GM12878 (cell line): ENCODE data around the gene EIF6.

ENCODE experiments used
- EZH2 ChIP-seq: IDR thresholded peaks from 2 replicates; pipeline ENCODE4 v1.6.1; 2012; ENCODE audit warnings: low read depth, mild to moderate bottlenecking, control low read depth, inconsistent platforms, low read length, borderline replicate concordance; ENCODE audit not compliant: control insufficient read depth
- HDAC2 ChIP-seq: fragments of 200-600 bp; sonication (generic); IDR thresholded peaks from 2 replicates; pipeline ENCODE4 v1.6.1; 2017
- NRF1 ChIP-seq: conservative IDR thresholded peaks from 2 replicates; pipeline ENCODE4 v1.6.1; 2011; ENCODE audit warnings: mild to moderate bottlenecking, low read depth, low read length, improper control_type of control experiment
- PAX8 ChIP-seq: fragments of 450-650 bp; IDR thresholded peaks from 2 replicates; pipeline ENCODE4 v1.6.1; 2017; ENCODE audit warnings: mild to moderate bottlenecking, moderate library complexity
- PML ChIP-seq: IDR thresholded peaks from 2 replicates; pipeline ENCODE4 v1.6.1; 2012; ENCODE audit warnings: low read length, inconsistent platforms
- POLR2AphosphoS5 ChIP-seq: IDR thresholded peaks from 2 replicates; pipeline ENCODE4 v1.6.1; 2011; ENCODE audit warnings: mild to moderate bottlenecking, low read length, inconsistent platforms
- RAD21 ChIP-seq: IDR thresholded peaks from 2 replicates; pipeline ENCODE4 v1.6.1; 2011; ENCODE audit warnings: mild to moderate bottlenecking, low read depth, low read length, moderate library complexity; ENCODE audit not compliant: insufficient read depth
- REST ChIP-seq: IDR thresholded peaks from 2 replicates; pipeline ENCODE4 v1.6.1; 2012; ENCODE audit warnings: mild to moderate bottlenecking, low read depth, low read length
- SP1 ChIP-seq: IDR thresholded peaks from one replicate; pipeline ENCODE4 v1.6.1; 2011; ENCODE audit warnings: low read depth, low read length
- SUZ12 ChIP-seq: fragments of 200-600 bp; sonication (generic); IDR thresholded peaks from one replicate; pipeline ENCODE4 v1.6.1; 2018; ENCODE audit warnings: antibody characterized with exemption, mild to moderate bottlenecking; ENCODE audit not compliant: unreplicated experiment
- TARDBP ChIP-seq: IDR thresholded peaks from 2 replicates; pipeline ENCODE4 v1.6.1; 2016; ENCODE audit warnings: borderline replicate concordance
- TF ChIP-seq, protein P1 (sequence below), 3 experiments: IDR thresholded peaks in 2 of 3; conservative IDR thresholded peaks in 1 of 3; 2 replicates each; pipeline ENCODE4 v1.5.1; 2011; ENCODE audit warnings: low read depth in 3 of 3, low read length in 3 of 3, mild to moderate bottlenecking in 3 of 3, control low read depth in 2 of 3, moderate library complexity in 2 of 3, inconsistent platforms in 1 of 3, mixed read lengths in 1 of 3; ENCODE audit not compliant: control insufficient read depth in 2 of 3, insufficient read depth in 1 of 3; ENCODE audit errors: extremely low read depth in 1 of 3

- no peak for TF ChIP-seq NRF1
- no peak for TF ChIP-seq TARDBP
- no peak for TF ChIP-seq SUZ12
- no peak for TF ChIP-seq PML
- no peak for TF ChIP-seq POLR2AphosphoS5
- no peak for TF ChIP-seq PAX8
- TF ChIP-seq SP1, result no peak
- TF ChIP-seq, protein P1, sequence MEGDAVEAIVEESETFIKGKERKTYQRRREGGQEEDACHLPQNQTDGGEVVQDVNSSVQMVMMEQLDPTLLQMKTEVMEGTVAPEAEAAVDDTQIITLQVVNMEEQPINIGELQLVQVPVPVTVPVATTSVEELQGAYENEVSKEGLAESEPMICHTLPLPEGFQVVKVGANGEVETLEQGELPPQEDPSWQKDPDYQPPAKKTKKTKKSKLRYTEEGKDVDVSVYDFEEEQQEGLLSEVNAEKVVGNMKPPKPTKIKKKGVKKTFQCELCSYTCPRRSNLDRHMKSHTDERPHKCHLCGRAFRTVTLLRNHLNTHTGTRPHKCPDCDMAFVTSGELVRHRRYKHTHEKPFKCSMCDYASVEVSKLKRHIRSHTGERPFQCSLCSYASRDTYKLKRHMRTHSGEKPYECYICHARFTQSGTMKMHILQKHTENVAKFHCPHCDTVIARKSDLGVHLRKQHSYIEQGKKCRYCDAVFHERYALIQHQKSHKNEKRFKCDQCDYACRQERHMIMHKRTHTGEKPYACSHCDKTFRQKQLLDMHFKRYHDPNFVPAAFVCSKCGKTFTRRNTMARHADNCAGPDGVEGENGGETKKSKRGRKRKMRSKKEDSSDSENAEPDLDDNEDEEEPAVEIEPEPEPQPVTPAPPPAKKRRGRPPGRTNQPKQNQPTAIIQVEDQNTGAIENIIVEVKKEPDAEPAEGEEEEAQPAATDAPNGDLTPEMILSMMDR (IDR thresholded peaks at IDR 0.05 in 2 of 3, conservative IDR thresholded peaks at IDR 0.05 in 1 of 3; ENCODE audit: control insufficient read depth in 2 of 3, extremely low read depth in 1 of 3, insufficient read depth in 1 of 3, low read depth in 3 of 3, low read length in 3 of 3), result no peak
- TF ChIP-seq HDAC2, result no peak
- TF ChIP-seq REST, result no peak
- TF ChIP-seq RAD21, result no peak
- no peak for TF ChIP-seq EZH2
Observed at GRCh38 chr20:35271904-35272303, 12.7 kb downstream of the EIF6 start.
